ENCODE measurements around the gene RNASEH2A.

- TF ChIP-seq CTCF (conservative IDR thresholded peaks at IDR 0.05; ENCODE audit: low read depth, low read length), result no peak
- TF ChIP-seq EZH2 (IDR thresholded peaks at IDR 0.05; ENCODE audit: low read length, unreplicated experiment), result no peak
- TF ChIP-seq EZH2phosphoT487 (IDR thresholded peaks at IDR 0.05; ENCODE audit: borderline replicate concordance, low read length), result no peak
These were observed 37.8 kb downstream of the RNASEH2A start for GRCh38 chr19:12843999-12844732.
